HepG2 (cell line): ENCODE measurements around the gene FITM1. TPM values are rescaled to one million over a fixed set of nuclear protein-coding genes. Genes with fewer than 3 reads are reported as not detected.

Experiments
- ASH2L ChIP-seq: fragments of 300-600, 200-600 bp; sonication (generic); IDR thresholded peaks from 2 replicates; pipeline ENCODE4 v1.7.0; 2017; ENCODE audit warnings: low read depth, mild to moderate bottlenecking, moderate library complexity, mixed read lengths, low read length; ENCODE audit not compliant: insufficient read length
- BCLAF1 ChIP-seq: fragments of 450-650 bp; IDR thresholded peaks from 2 replicates; pipeline ENCODE4 v1.6.1; 2017; ENCODE audit warnings: mild to moderate bottlenecking
- DMTF1 ChIP-seq: sonication (generic); formaldehyde crosslinking; IDR thresholded peaks from 2 replicates; pipeline ENCODE4 v1.4.0; 2020; ENCODE audit warnings: mild to moderate bottlenecking, missing genetic modification reagents
- FOSL2 ChIP-seq: sonication (generic); formaldehyde crosslinking; IDR thresholded peaks from 2 replicates; pipeline ENCODE4 v1.4.0; 2020; ENCODE audit warnings: missing genetic modification reagents
- MBNL3 ChIP-seq: fragments of 250-450 bp; sonication (Bioruptor Pico); conservative IDR thresholded peaks from 2 replicates; pipeline ENCODE4 v1.8.0; 2022; ENCODE audit warnings: mild to moderate bottlenecking, inconsistent platforms
- MED8 ChIP-seq: sonication (generic); formaldehyde crosslinking; IDR thresholded peaks from 2 replicates; pipeline ENCODE4 v1.8.1; 2023; ENCODE audit warnings: mild to moderate bottlenecking, missing genetic modification reagents; ENCODE audit not compliant: insufficient replicate concordance
- RBM39 ChIP-seq: fragments of 200-400 bp; formaldehyde crosslinking; IDR thresholded peaks from one replicate; pipeline ENCODE4 v1.6.1; 2018; ENCODE audit warnings: antibody characterized with exemption, mild to moderate bottlenecking, low read depth, low read length; ENCODE audit not compliant: poor library complexity, severe bottlenecking
- ZNF18 ChIP-seq: sonication (generic); formaldehyde crosslinking; IDR thresholded peaks from 2 replicates; pipeline ENCODE4 v1.8.0; 2022; ENCODE audit warnings: mild to moderate bottlenecking, missing genetic modification reagents; ENCODE audit not compliant: insufficient replicate concordance
- ZNF354B ChIP-seq: sonication (generic); formaldehyde crosslinking; IDR thresholded peaks from 2 replicates; pipeline ENCODE4 v1.8.0; 2022; ENCODE audit warnings: mild to moderate bottlenecking, missing genetic modification reagents
- ZNF407 ChIP-seq: sonication (generic); formaldehyde crosslinking; IDR thresholded peaks from one replicate; pipeline ENCODE4 v1.5.1; 2020; ENCODE audit warnings: mild to moderate bottlenecking, missing genetic modification reagents; ENCODE audit errors: not compliant biosample characterization
- ZNF788 ChIP-seq: sonication (generic); formaldehyde crosslinking; IDR thresholded peaks from 2 replicates; pipeline ENCODE4 v1.5.0; 2020; ENCODE audit warnings: mild to moderate bottlenecking, missing genetic modification reagents, borderline replicate concordance
- polyA plus RNA-seq, 8 experiments: library from polyadenylated mRNA; depleted of rRNA in 3 of 8; stranded (reverse) in 7 of 8; unstranded in 1 of 8; fragments of >200 nt; fragmentation: Illumina TruSeq in 4 of 8; extraction: Trizol in 4 of 8; gene quantifications; 2 replicates each; pipeline versions ENCODE4 v1.2.1 to v1.2.3, GENCODE V29; 2011 to 2016; ENCODE audit warnings: low read depth in 4 of 8, missing spikeins in 1 of 8, mixed read lengths in 1 of 8; ENCODE audit not compliant: insufficient read depth in 1 of 8
- total RNA-seq, 5 experiments: library from RNA; depleted of rRNA; stranded (reverse); fragments of >200 nt; fragmentation: Illumina TruSeq; extraction: Trizol; gene quantifications; 2 replicates each; pipeline ENCODE4 v1.2.3, GENCODE V29; 2016; ENCODE audit warnings: low read depth in 1 of 5

FITM1 gene
- total and polyA plus RNA-seq, 2 of the 13 experiments (the other 11 are each of a cell fraction or from before 2014, with no cell fraction given): 2.7 to 5.8 TPM

GRCh38 chr14:24093901-24094840, 36.3 kb upstream of the FITM1 start, which contains the start of gene PCK2 (continued):
- peak; percentile 89 for TF ChIP-seq ZNF407 (CRISPR knock-in tag)
- peak; percentile 55 for TF ChIP-seq FOSL2
- TF ChIP-seq ZNF18 (CRISPR knock-in tag): no peak
- TF ChIP-seq BCLAF1: no peak
- TF ChIP-seq RBM39: peak; percentile 100
- peak; percentile 97; the same call in 1 of the 2 replicates for TF ChIP-seq ZNF788
- peak; percentile 77 for TF ChIP-seq ASH2L
- no peak for TF ChIP-seq MBNL3 (CRISPR knock-in tag)
- TF ChIP-seq DMTF1: no peak; the same call in 1 of the 2 replicates
- TF ChIP-seq ZNF354B (CRISPR knock-in tag): 0 out of 2 replicates have a peak, but pooled peaks have one; percentile 75
- TF ChIP-seq MED8: peak; percentile 91
